Epithelial cell of esophagus (primary cell): ENCODE measurements around the gene CACNA1G.

Experiments
- DNase-seq: peaks from one replicate; pipeline ENCODE4 v3.0.0; 2010; ENCODE audit warnings: low read depth
- H3K4me3 ChIP-seq: 2 replicates; pipeline ENCODE4 v1.5.1; 2011; ENCODE audit warnings: mild to moderate bottlenecking, low read length, control low read depth
- TF ChIP-seq, protein P1 (sequence below): IDR thresholded peaks from 2 replicates; pipeline ENCODE4 v1.5.1; 2011; ENCODE audit warnings: low read depth, mild to moderate bottlenecking, low read length, control low read depth, inconsistent platforms; ENCODE audit not compliant: insufficient read depth; ENCODE audit errors: missing control alignments

The CACNA1G gene

DNA sequence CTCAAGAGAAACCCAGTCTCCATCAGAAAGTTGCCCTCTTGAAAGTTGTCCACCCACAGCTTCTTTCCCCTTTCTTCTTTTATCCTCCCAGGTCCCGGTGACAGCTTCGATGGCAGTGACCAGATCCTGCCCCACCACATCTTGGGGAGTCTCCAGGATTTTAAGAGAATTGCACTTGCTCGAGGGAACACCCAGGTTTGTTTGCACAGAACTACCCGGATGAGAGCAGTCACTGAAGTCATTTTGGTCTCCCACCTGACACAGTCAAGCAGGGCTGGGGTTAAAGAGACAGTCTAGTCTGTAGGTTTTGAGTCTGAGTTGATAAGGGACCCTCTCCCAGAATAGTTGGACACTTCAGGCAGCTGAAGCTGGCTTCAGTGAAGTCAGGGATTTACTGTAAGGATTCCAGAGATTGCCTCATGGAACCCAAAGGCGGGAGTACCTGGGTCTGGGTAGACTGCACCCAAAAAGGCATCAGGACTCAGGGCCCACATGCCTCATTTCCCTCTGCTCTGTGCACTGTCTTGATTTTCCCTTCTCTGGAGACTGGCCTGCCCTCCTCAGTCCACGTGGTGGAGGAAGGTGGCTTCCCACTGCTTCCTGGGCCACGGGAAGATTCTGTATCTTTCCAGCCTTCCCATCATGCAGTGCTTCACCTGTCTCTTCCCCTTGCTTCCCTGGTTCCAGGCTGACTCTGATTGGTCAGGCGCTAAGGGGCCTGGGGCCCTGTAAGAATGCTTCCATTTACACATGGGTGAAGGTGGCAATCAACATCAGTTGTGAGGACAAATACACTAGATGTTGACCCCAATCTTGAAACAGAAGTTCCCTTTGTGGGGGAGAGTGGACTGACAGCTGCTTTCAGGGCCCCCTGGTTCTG, 42.8 kb upstream of the CACNA1G start:
- TF ChIP-seq, protein P1, sequence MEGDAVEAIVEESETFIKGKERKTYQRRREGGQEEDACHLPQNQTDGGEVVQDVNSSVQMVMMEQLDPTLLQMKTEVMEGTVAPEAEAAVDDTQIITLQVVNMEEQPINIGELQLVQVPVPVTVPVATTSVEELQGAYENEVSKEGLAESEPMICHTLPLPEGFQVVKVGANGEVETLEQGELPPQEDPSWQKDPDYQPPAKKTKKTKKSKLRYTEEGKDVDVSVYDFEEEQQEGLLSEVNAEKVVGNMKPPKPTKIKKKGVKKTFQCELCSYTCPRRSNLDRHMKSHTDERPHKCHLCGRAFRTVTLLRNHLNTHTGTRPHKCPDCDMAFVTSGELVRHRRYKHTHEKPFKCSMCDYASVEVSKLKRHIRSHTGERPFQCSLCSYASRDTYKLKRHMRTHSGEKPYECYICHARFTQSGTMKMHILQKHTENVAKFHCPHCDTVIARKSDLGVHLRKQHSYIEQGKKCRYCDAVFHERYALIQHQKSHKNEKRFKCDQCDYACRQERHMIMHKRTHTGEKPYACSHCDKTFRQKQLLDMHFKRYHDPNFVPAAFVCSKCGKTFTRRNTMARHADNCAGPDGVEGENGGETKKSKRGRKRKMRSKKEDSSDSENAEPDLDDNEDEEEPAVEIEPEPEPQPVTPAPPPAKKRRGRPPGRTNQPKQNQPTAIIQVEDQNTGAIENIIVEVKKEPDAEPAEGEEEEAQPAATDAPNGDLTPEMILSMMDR, result no peak
- no peak for DNase-seq
- no peak overlapping the region for H3K4me3 ChIP-seq

DNA sequence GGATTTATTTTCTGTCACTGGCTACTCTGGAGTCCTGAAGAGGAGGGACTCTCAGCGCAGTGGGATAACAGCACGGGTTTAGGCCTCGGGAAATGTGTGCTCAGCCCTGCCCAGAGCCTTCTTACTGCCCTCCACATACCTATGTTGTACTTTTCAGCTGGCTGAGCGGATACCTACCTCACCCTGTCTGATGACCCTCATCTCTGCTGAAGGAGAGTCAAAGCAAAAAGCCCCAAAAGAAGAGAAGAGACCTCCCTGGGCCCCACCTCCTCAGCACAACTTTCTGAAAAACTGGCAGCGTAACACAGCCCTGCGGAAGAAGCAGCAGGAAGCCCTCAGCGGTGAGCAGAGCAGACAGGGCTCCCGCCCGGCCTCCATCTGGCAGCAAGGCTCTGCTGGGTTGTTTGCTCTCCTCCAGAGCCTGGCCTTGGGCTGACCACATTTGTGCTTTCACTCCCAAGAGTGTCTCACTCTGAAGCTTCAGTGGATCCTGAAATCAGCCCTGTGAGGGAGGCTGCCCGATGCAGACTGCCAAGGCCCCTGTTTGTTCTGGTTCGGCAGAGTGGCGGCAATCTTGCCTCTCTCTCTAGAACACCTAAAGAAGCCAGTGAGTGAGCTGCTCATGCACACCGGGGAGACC, 42.0 kb upstream of the CACNA1G start:
- H3K4me3 ChIP-seq, result no peak overlapping the region
- no peak for DNase-seq
- TF ChIP-seq, protein P1, result no peak

DNA sequence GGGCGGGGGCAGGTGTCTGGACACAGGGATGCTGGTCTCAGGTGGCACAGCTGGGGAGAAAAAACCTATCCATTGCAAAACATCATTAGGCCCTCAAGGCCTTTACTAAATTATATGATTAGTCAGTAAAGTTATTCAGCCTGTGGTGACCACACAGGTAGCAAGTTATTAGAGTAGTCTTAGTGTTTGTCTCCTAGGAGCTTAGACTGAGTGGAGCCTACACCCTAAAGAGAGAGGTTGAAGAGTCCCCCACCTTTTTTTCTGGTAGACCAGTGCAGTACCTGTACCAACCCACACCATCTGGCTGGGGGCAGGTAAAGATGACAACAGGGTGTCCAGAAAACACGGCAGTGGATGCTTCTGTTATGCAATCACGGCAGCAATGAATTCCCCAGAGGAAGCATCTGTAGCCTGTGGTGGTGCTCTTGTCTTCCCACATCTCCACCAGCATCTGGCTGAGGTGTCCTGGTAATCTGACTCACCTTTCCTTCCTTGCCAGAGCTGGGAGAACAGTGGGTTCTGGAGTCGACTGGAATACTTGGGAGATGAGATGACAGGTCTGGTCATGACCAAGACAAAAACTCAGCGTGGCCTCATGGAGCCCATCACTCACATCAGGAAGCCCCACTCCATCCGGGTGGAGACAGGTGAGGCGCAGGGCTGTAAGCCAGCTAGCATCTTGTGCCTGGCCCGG, 41.2 kb upstream of the CACNA1G start:
- DNase-seq, result peak; percentile 95
- H3K4me3 ChIP-seq, result no peak overlapping the region
- TF ChIP-seq, protein P1, result no peak

DNA sequence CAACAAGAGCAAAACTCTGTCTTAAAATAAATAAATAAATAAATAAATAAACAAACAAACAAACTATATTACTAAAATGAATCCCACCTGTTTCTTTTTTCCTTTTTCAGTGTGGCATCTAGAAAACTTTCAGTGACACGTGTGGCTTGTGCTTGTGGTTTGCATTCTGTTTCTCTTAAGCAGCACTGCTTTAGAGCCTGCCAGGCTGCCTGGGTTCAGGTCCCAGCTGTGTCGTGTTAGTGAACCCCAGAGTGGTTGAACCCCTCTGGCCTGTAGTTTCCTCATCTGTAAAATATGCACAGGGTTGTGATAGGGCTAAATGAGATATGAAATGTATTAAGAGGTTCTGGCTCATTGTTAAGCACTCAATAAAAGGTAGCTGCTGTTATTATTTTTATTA, 40.0 kb upstream of the CACNA1G start:
- TF ChIP-seq, protein P1, result no peak

DNA sequence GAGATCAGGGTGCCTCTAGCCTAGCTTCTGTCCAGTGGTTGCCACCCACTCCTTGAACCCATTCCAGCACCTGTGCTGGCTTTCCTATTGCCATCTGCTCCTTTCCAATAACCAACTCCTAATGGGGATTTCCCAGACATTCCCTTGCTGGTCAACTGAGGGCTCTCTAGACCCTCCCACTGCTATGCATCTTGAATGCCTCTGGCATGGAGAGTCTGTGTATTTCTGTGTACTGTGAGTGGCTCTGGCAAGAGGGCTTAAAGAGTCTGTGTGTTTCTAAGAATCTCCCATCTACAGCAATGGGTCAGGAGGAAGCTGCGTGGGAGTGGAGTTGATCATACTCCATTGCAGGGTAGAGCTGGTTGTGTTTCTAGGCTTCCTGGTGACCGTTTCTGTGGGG, 39.0 kb upstream of the CACNA1G start:
- H3K4me3 ChIP-seq, result no peak overlapping the region
- TF ChIP-seq, protein P1, result no peak
- DNase-seq, result no peak

More for the DNA sequence above, 40.0 kb upstream of the CACNA1G start:
- no peak overlapping the region for H3K4me3 ChIP-seq
- DNase-seq, result no peak

DNA sequence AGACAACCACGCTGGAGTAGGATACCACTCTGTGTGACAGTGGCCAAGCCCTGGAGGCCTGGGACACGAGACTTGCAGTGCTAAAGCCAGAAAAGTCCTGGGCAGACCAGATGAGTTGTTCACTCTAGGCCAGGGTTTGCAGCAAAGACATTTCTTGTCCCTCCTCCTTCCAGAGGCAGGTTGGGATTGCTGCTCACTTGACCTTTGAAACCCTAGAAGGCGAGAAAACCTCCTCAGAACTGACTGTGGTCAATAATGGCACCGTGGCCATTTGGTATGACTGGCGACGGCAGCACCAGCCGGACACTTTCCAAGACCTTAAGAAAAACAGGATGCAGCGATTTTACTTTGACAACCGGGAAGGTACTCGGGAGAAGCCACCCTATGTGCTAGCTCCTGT, 37.7 kb upstream of the CACNA1G start:
- no peak for DNase-seq
- TF ChIP-seq, protein P1, result no peak
- no peak overlapping the region for H3K4me3 ChIP-seq
